Measurements from ENCODE around the gene FAM89B.
A peak's percentile ranks its signal among the peaks of the same experiment; 100 is the strongest.

FAM89B gene

GRCh38 chr11:65595543-65596281 lies 23.4 kb downstream of the FAM89B start, which contains the start of gene KCNK7:
KCNK7 (minus strand) TSS chr11:65595800; CDS start chr11:65595772, 28 bp downstream.
- peaks cover 11% of the 10 kb centered on the region for H3K36me3 ChIP-seq (ENCODE audit: insufficient read depth, low read length)
- 79% methylated on average over 10 of the region's 12 CpGs for WGBS
- H3K27me3 ChIP-seq (ENCODE audit: insufficient read depth, low read length) = peaks cover 33% of the 10 kb centered on the region
- no peak within 1 kb of the TSS for H3K27ac ChIP-seq (ENCODE audit: low read depth, low read length)
- H3K4me3 ChIP-seq (ENCODE audit: low read length) = no peak within 1 kb of the TSS
- 0 out of 2 replicates have a peak, but pooled peaks cover 3% of the 10 kb centered on the region for H3K4me1 ChIP-seq (ENCODE audit: insufficient read depth, low read length)
- no peak within 1 kb of the TSS for H3K9ac ChIP-seq (ENCODE audit: low read depth, low read length)
- H3K9me3 ChIP-seq (ENCODE audit: insufficient read depth, low read depth, low read length) = no peaks in the 10 kb centered on the region

- Histone ChIP-seq H3K9me3 (ENCODE audit: insufficient read depth, low read depth, low read length) (no peaks in the 10 kb centered on the region), H3K9ac (ENCODE audit: low read depth, low read length) (no peak overlapping the region), H3K4me1 (ENCODE audit: insufficient read depth, low read length) (0 out of 2 replicates have a peak, but pooled peaks cover 3% of the 10 kb centered on the region), H3K27me3 (ENCODE audit: insufficient read depth, low read length) (peaks cover 25% of the 10 kb centered on the region), H3K27ac (ENCODE audit: low read depth, low read length) (no peak overlapping the region), H3K36me3 (ENCODE audit: insufficient read depth, low read length) (peaks cover 11% of the 10 kb centered on the region), H3K4me3 (ENCODE audit: low read length) (no peak overlapping the region)
- WGBS = 81% methylated on average over 6 of the region's 6 CpGs
Observed at GRCh38 chr11:65596520-65596919, 24.2 kb downstream of the FAM89B start.

DNA sequence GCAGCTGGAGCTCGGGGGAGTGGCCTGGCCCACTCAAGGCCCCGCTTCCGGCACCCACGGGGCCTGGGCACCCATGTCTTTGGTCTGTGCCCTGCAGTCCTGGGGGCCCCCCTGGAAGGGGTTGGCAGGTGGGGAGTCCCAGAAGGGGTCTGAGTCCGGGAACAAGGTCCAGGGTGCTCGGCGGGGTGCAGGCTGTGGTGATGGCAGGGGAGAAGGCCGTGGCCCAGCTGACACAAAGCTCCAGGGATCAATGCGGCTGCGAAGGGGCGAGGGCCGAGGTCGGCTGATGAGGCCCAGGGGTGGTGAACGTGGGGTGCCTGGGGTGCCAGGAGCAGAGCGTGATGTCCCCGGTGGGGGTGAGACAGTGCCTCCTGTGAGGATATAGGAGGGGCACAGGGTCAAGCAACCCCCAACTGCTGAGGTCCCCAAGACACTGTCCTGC lies 25.9 kb downstream of the FAM89B start:
- H3K4me1 ChIP-seq (ENCODE audit: insufficient read depth, low read length) = no peaks in the 10 kb centered on the region
- no peaks in the 10 kb centered on the region for H3K9me3 ChIP-seq (ENCODE audit: insufficient read depth, low read depth, low read length)
- peaks cover 11% of the 10 kb centered on the region for H3K36me3 ChIP-seq (ENCODE audit: insufficient read depth, low read length)
- peaks cover 8% of the 10 kb centered on the region for H3K27me3 ChIP-seq (ENCODE audit: insufficient read depth, low read length)
- H3K27ac ChIP-seq (ENCODE audit: low read depth, low read length) = no peak overlapping the region
- 94% methylated on average over 16 of the region's 16 CpGs for WGBS
- no peak overlapping the region for H3K4me3 ChIP-seq (ENCODE audit: low read length)
- no peak overlapping the region for H3K9ac ChIP-seq (ENCODE audit: low read depth, low read length)

- Histone ChIP-seq H3K27ac (ENCODE audit: low read depth, low read length) (no peak overlapping the region), H3K9ac (ENCODE audit: low read depth, low read length) (no peak overlapping the region)
- WGBS = 96% methylated on average over 49 of the region's 49 CpGs
Observed at GRCh38 chr11:65599216-65599954, 27.0 kb downstream of the FAM89B start.

GRCh38 chr11:65599955-65600246 lies 27.6 kb downstream of the FAM89B start:
- 96% methylated on average over 6 of the region's 6 CpGs for WGBS
- H3K9ac ChIP-seq (ENCODE audit: low read depth, low read length) = no peak overlapping the region
- peaks cover 26% of the 10 kb centered on the region for H3K36me3 ChIP-seq (ENCODE audit: insufficient read depth, low read length)
- H3K9me3 ChIP-seq (ENCODE audit: insufficient read depth, low read depth, low read length) = no peaks in the 10 kb centered on the region
- H3K27me3 ChIP-seq (ENCODE audit: insufficient read depth, low read length) = no peaks in the 10 kb centered on the region; the same call in 1 of the 2 replicates
- no peak overlapping the region for H3K27ac ChIP-seq (ENCODE audit: low read depth, low read length)
- H3K4me1 ChIP-seq (ENCODE audit: insufficient read depth, low read length) = no peaks in the 10 kb centered on the region
- H3K4me3 ChIP-seq (ENCODE audit: low read length) = no peak overlapping the region

More at GRCh38 chr11:65599216-65599954, 27.0 kb downstream of the FAM89B start:
- H3K4me1 ChIP-seq (ENCODE audit: insufficient read depth, low read length) = no peaks in the 10 kb centered on the region
- H3K36me3 ChIP-seq (ENCODE audit: insufficient read depth, low read length) = peaks cover 20% of the 10 kb centered on the region
- H3K27me3 ChIP-seq (ENCODE audit: insufficient read depth, low read length) = no peaks in the 10 kb centered on the region; the same call in 1 of the 2 replicates
- no peak overlapping the region for H3K4me3 ChIP-seq (ENCODE audit: low read length)
- H3K9me3 ChIP-seq (ENCODE audit: insufficient read depth, low read depth, low read length) = no peaks in the 10 kb centered on the region

DNA sequence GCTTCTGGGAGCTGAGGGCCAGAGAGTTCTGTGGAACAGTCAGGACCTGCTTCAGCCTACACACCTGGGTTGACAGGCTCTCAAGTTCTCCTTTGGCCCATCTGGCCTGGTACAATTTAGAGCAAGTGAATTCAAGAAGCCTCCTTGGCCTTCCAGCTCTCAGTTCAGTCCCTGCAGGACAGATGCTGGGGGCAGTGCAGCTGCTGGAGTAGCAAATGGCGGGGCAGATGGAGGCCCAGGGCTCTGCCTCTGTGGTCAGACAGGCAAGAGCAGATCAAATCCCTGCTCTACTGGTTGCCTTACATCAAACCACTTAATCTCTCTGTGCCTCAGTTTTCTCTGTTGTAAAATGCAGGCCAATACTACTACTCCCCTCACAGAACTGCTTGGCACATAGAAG lies 31.9 kb downstream of the FAM89B start:
- no peak overlapping the region for H3K4me3 ChIP-seq (ENCODE audit: low read length)
- no peaks in the 10 kb centered on the region for H3K9me3 ChIP-seq (ENCODE audit: insufficient read depth, low read depth, low read length)
- H3K36me3 ChIP-seq (ENCODE audit: insufficient read depth, low read length) = peaks cover 26% of the 10 kb centered on the region
- no peaks in the 10 kb centered on the region for H3K4me1 ChIP-seq (ENCODE audit: insufficient read depth, low read length)
- H3K27ac ChIP-seq (ENCODE audit: low read depth, low read length) = no peak overlapping the region
- no peaks in the 10 kb centered on the region; the same call in 1 of the 2 replicates for H3K27me3 ChIP-seq (ENCODE audit: insufficient read depth, low read length)
- WGBS = 90% methylated on average over 1 of the region's 1 CpG
- H3K9ac ChIP-seq (ENCODE audit: low read depth, low read length) = no peak overlapping the region

GRCh38 chr11:65606876-65607613 lies 34.7 kb downstream of the FAM89B start:
- Histone ChIP-seq H3K36me3 (ENCODE audit: insufficient read depth, low read length) (peaks cover 26% of the 10 kb centered on the region), H3K9me3 (ENCODE audit: insufficient read depth, low read depth, low read length) (no peaks in the 10 kb centered on the region), H3K9ac (ENCODE audit: low read depth, low read length) (peak overlapping the region; percentile 58; the same call in 1 of the 2 replicates), H3K27me3 (ENCODE audit: insufficient read depth, low read length) (no peaks in the 10 kb centered on the region; the same call in 1 of the 2 replicates), H3K4me1 (ENCODE audit: insufficient read depth, low read length) (no peaks in the 10 kb centered on the region), H3K27ac (ENCODE audit: low read depth, low read length) (peak overlapping the region; percentile 63; the same call in 1 of the 2 replicates), H3K4me3 (ENCODE audit: low read length) (peak overlapping the region; percentile 51)
- 3% methylated on average over 67 of the region's 67 CpGs for WGBS

- peak overlapping the region; percentile 51 for H3K4me3 ChIP-seq (ENCODE audit: low read length)
- no peaks in the 10 kb centered on the region for H3K9me3 ChIP-seq (ENCODE audit: insufficient read depth, low read depth, low read length)
- 74% methylated on average over 37 of the region's 37 CpGs for WGBS
- no peaks in the 10 kb centered on the region; the same call in 1 of the 2 replicates for H3K27me3 ChIP-seq (ENCODE audit: insufficient read depth, low read length)
- H3K4me1 ChIP-seq (ENCODE audit: insufficient read depth, low read length) = no peaks in the 10 kb centered on the region
- H3K9ac ChIP-seq (ENCODE audit: low read depth, low read length) = peak overlapping the region; percentile 58; the same call in 1 of the 2 replicates
- H3K27ac ChIP-seq (ENCODE audit: low read depth, low read length) = peak overlapping the region; percentile 63; the same call in 1 of the 2 replicates
- peaks cover 26% of the 10 kb centered on the region for H3K36me3 ChIP-seq (ENCODE audit: insufficient read depth, low read length)
Observed at GRCh38 chr11:65607614-65608426, 35.5 kb downstream of the FAM89B start.

DNA sequence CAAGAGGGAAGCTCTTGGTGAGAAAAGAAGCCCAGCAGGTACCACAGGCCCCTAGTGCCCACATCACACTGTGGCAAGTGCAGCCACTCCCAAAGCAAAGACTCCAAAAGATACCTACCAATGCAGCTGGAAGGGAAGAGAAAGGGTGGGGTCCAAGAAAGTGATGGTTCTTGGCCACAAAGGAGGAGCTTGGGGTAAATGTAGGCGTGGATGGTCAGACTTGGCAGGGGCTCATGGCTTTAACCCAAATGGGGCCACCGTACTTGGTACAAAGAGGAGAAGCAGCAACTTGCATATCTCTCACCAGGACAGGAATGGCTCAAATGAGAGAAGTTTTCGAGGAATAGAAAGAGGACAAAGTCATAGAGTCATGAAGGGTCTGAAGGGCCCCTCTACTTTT lies 36.9 kb downstream of the FAM89B start:
- H3K4me3 ChIP-seq (ENCODE audit: low read length) = no peak overlapping the region
- H3K36me3 ChIP-seq (ENCODE audit: insufficient read depth, low read length) = peaks cover 18% of the 10 kb centered on the region
- no peaks in the 10 kb centered on the region; the same call in 1 of the 2 replicates for H3K27me3 ChIP-seq (ENCODE audit: insufficient read depth, low read length)
- H3K9ac ChIP-seq (ENCODE audit: low read depth, low read length) = no peak overlapping the region
- no peak overlapping the region for H3K27ac ChIP-seq (ENCODE audit: low read depth, low read length)
- no peaks in the 10 kb centered on the region for H3K4me1 ChIP-seq (ENCODE audit: insufficient read depth, low read length)
- no peaks in the 10 kb centered on the region for H3K9me3 ChIP-seq (ENCODE audit: insufficient read depth, low read depth, low read length)
- 95% methylated on average over 3 of the region's 3 CpGs for WGBS

DNA sequence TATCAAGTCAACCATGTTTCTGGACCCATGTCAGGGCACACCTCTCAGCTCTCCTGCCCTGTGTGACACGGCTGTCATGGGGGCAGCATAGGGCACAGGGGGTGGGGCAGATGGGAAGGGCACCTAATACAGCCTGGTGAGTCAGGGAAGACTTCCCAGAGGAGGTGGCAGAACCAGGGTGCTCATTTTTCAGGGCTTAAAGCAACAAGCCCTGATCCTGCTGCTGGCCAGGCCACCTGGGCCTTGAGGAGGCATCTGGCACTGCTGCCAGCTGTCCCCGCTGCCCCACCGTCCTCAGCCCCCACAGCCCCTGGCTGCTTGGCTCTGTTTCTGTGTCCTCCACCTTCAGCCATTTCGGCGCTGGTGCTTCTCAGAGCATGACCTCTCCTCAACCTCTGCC lies 37.3 kb downstream of the FAM89B start:
- no peak overlapping the region for H3K4me3 ChIP-seq (ENCODE audit: low read length)
- WGBS = 92% methylated on average over 5 of the region's 5 CpGs
- no peaks in the 10 kb centered on the region for H3K4me1 ChIP-seq (ENCODE audit: insufficient read depth, low read length)
- peaks cover 13% of the 10 kb centered on the region for H3K36me3 ChIP-seq (ENCODE audit: insufficient read depth, low read length)
- H3K27ac ChIP-seq (ENCODE audit: low read depth, low read length) = no peak overlapping the region
- no peaks in the 10 kb centered on the region for H3K27me3 ChIP-seq (ENCODE audit: insufficient read depth, low read length)
- H3K9me3 ChIP-seq (ENCODE audit: insufficient read depth, low read depth, low read length) = no peaks in the 10 kb centered on the region
- no peak overlapping the region for H3K9ac ChIP-seq (ENCODE audit: low read depth, low read length)

All from HUES64 (cell line).